Measurements from ENCODE around the gene RAD51C.
A peak's percentile ranks its signal among the peaks of the same experiment; 100 is the strongest.
"Not testable (repeated sequence)": the region's sequence is repeated elsewhere in the genome, so short reads cannot be mapped to it uniquely, and the experiment has no call there.

RAD51C gene

DNA sequence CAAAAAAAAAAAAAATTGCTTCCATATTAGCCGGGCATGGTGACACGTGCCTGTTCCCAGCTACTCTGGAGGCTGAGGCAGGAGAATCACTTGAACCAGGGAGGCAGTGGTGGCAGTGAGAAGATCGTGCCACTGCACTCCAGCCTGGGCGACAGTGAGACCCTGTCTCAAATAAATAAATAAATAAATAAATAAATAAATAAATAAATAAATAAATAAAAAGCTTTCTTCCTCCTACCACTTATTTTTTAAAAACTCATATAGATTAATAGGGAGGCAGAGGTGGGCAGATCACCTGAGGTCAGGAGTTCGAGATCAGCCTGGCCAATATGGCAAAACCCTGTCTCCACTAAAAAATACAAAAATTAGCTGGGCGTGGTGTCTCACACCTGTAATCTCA, 7.9 kb upstream of the RAD51C start:
- not testable (repeated sequence) for DNase-seq

DNA sequence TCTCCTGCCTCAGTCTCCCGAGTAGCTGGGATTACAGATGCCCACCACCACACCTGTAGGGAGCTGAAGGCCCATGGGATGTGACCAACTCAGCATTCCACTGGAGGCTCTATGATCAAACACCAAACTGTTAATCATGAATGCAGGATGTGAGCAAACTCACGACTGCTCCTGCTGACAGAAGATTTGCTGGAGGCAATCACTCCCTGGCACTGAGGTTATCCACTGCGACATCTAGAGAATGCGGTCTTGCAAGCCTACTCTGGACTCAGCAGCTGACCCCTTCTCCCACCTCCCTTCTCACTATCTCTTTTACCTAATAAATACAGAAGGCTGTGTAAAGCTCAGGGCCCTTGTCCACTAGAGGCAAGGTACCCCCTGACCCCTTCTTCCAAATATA, 5.4 kb upstream of the RAD51C start:
- no peak for DNase-seq

DNA sequence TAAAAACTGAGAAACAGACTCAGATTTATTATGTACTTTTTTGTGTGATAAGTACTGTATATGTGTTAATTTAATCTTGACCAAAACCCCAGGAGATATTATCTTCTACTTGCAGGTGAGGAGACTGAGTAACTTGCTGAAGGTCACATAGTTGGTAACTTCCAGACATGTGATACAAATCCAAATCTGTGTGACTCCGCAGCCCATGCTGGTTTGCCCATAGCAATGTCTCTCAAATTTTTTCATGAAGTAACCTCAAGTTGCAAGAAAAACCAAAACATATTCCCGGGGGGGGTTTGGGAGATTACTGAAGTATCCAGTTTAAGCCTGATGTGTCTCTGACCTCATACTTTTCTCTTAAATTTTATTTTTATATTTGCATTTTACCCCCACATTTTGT, 3.9 kb upstream of the RAD51C start:
- DNase-seq, result no peak

DNA sequence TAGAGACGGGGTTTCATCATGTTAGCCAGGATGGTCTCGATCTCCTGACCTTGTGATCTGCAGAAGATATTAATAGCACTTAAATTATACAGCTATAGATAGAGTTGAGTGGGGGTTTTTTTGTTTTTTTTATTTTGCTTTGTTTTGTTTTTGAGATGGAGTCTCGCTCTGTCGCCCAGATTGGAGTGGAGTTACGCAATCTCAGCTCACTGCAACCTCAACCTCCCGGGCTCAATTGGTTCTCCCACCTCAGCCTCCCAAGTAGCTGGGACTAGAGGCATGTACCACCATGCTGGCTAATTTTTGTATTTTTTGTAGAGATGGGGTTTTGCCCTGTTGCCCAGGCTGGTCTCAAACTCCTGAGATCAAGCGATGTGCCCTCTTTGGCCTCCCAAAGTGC, 2.4 kb upstream of the RAD51C start:
- DNase-seq, result not testable (repeated sequence)

DNA sequence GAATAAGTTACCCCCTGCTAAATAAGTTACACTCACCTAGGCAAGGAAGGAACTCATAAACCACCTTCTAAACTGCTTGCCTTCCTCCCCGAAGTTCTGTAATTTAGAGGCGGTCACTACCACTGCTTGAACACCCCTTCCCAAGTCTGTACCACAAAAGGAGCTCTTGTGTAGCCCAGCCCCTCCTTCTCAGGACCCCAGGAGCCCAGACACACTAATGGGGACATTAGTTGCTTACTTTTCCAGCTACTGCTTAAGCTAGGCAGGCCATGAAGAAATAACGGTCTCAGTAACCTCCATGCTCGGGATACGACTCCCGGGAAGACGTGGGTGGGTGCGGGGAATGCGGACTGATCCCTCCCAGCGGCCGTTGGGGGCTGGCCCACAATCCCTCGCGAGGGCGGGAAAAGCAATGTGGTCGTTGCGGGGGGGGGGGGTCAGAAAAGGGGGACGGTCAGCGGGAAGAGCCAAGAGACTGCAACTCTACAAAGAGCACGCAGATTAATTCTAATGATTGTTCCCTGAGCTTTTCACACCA, 632 bp upstream of the RAD51C start, which contains the start of gene TEX14:
TEX14 (minus strand) TSS at position 345 of the 538 bp plus-strand sequence. CDS start 40,044 bp downstream, outside the sequence.
- no peak for DNase-seq

DNA sequence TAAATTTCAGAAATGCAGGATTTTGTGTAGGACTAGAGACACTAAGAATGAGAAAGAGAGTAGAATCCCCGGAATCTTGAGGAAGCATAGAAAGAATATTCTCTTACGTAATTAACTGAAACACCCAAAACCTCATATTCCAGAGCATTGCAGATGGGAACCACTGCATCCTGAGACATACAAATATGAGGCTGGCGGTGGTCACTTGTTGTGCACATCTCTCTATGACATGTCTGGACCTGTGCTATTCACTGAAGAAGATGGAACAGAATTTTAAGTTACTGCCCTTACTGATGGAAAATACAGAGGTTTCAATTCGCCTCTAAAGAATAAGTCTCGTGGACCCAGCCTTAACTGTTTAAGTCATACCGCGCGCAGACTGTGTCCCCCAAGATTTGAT, 806 bp downstream of the RAD51C start:
- no peak for DNase-seq

DNA sequence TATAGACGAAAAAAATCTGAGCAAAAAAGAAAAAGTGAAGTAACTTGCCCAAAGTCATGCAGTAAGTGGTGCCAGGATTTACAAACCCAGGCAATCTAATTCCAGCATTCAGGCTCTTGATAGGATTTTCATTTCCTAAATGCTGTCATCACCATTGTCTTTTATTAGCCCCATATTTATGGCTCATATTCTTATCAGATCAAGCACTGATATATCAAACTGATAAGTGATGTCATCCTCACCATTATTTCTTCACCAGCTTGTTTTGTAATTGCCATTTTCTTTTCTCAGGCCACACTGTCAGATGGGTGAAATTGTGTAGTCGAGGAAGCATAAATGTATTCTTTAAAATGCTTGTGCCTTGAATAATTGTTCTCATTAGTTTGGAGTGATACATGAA, 1.3 kb downstream of the RAD51C start:
- no peak for DNase-seq

DNA sequence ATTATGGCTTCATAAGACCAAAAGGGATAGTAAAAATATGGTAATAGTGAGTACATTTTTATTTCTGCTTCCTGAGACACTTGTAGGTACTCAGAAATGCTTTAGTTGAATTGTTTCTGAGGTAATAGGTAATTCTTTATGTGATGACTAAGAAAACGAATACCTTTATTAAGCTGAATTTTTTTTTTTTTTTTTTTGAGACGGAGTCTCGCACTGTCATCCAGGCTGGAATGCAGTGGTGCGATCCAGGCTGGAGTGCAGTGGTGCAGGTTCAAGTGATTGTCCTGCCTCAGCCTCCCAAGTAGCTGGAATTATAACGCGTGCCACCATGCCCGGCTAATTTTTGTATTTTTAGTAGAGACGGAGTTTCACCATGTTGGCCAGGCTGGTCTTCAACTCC, 1.9 kb downstream of the RAD51C start:
- DNase-seq, result no peak

DNA sequence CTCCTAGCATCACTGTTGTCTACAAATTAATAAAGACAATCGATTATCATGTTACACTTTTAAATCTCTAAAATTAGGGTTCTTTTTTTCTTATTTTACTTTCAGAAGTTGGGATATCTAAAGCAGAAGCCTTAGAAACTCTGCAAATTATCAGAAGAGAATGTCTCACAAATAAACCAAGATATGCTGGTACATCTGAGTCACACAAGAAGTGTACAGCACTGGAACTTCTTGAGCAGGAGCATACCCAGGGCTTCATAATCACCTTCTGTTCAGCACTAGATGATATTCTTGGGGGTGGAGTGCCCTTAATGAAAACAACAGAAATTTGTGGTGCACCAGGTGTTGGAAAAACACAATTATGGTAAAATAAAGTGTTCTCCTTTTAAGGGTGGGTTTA, 2.4 kb downstream of the RAD51C start:
- peak in 1 of 6 experiments; percentile 17 for DNase-seq

DNA sequence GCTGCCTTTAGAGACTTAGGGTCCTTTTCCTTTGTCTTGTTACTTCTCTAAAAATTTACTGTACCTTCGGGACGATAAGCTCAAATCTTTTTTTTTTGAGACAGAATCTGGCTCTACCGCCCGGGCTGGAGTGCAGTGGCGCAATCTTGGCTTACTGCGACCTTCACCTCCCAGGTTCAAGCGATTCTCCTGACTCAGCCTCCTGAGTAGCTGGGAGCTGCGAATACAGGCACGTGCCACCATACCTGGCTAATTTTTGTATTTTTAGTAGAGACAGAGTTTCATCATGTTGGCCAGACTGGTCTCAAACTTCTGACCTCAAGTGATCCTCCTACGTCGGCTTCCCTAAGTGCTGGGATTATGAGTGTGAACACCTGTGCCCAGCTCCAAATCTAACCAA, 7.4 kb downstream of the RAD51C start:
- DNase-seq, result no peak

DNA sequence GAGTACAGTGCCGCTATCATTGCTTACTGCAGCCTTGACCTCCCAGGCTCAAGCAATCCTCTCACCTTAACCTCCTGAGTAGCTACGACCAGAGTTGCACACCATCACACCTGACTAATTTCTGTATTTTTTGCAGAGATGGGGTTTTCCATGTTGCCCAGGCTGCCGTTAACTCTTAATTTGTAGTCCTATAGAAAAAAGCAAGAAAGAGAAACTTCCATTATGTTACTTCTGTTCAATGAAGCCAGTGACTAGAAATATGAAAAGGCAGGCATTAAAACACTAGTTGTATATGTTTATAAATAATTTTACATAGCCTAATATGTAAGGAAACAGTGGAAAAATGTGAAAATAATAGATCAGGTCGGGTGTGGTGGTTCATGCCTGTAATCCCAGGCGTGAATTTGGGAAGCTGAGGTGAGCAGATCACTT, 9.7 kb downstream of the RAD51C start:
- no peak for DNase-seq

DNA sequence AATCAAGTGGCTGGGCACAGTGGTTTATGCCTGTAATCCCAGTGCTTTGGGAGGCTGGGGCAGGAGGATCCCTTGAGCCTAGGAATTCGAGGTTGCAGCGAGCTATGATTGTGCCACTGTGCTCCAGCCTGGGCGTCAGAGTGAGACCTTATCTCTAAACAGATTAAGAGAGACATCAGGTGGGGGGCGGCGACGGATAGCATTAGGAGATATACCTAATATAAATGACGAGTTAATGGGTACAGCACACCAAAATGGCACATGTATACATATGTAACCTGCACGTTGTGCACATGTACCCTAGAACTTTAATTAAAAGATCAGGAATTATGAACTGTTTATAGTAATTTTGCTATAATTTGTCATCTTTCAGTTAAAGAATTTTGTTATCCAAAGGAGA, 10.3 kb downstream of the RAD51C start:
- no peak for DNase-seq

DNA sequence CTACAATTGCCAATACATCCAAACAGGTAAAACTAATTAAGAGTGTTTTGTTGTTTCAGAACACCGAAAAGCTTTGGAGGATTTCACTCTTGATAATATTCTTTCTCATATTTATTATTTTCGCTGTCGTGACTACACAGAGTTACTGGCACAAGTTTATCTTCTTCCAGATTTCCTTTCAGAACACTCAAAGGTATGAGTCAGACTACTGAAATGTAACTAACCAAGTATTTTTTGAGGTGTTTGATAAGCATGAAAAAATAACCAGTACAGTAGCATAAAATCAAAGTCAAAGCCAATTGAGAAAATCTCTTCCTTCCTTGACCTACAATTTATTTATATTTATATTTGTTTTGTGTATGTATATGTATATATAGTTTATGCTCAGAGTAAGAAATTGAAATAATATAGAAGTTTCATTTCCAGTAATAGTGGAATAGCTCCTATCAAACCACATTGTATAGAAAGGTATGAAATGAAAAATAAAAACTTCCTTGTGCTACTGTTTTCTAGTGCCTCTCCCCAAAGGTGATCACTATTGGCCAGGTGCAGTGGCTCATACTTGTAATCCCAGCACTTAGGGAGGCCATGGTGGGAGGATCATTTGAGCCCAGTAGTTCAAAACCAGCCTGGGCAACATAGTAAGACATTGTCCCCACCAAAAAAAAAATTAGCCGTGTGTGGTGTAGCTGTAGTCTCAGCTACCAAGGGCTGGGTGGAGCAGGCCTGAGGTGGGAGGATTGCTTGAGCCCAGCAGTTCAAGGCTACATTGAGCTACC, 10.9 kb downstream of the RAD51C start:
- no peak for DNase-seq

DNA sequence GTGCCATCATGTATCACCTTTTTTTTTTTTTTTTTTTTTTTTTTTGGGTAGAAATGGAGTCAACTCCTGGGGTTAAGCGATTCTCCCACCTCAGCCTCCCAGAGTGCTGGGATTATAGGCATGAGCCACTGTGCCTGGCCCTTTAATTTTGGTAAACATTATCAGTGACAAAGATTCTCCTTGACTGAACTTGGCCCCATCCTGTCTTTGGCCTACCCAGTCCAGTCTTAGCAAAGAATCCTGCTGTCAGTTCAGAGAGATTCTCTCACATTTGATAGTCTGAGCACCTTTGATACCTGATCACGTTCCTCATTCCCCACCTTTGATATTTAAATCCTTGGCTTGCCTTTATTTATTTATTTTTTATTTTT, 11.5 kb downstream of the RAD51C start:
- DNase-seq, result no peak

DNA sequence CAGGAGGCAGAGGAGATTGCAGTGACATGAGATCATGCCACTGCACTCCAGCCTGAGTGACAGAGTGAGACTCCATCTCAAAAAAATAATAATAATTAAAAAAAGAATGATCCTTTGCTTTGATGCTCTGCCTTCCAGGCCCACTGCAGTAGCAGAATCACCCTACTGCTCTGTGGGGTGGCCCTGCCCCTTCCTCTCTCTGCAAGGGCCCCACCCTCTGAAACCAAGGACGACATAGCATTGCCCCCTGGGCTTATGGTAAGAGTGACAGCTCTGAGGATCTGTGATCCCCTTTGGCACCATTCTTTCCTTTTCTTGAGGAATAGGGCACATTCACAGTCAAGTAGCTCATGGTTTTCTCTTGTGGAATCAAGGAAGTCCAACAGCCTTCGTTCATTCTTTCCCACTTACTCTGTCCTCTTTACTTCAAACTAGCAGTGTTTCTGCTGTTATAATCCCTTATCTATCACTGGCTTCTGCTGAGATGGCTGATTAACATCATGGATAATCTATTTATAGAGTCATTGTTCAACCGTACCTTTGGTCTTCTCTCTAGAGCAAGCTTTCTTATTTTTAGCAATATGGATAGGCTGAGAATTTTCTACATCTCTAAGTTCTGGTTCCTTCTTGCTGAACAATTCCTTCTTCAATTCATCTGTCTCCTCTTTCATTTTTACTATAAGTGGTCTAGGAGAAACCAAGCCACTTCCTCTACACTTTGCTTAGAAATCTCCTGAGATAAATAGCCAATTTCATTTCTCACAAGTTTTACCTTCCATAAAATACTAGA, 14.1 kb downstream of the RAD51C start:
- no peak for DNase-seq

DNA sequence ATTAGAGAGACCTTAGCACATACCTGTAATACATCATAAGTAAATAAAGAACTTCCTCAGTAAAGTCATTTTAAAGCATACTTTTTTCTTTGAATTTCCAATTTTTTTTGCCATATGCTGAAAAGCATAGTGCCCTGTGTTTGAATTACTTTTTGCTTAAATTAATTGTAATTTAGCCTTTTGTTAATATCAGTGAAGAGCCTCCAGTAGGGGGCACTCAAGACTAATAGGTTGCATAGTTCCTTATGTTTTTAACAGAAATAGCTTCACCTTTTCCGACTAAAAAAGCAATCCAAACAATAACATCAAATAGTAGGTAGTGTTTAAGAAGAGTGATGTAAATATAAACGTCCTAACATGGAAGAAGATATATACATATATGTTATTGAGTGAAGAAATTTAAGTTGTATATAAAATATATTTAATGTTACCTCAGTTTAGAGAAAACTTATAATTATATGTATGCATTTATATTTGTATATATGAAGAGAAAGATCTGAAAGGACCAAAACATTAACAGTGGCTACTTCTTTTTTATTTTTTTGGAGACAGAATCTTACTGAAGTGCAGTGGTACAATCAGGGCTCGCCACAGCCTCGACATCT, 18.6 kb downstream of the RAD51C start:
- DNase-seq, result peak in 4 of 6 experiments; percentile 5 to 39 (median 24)

DNA sequence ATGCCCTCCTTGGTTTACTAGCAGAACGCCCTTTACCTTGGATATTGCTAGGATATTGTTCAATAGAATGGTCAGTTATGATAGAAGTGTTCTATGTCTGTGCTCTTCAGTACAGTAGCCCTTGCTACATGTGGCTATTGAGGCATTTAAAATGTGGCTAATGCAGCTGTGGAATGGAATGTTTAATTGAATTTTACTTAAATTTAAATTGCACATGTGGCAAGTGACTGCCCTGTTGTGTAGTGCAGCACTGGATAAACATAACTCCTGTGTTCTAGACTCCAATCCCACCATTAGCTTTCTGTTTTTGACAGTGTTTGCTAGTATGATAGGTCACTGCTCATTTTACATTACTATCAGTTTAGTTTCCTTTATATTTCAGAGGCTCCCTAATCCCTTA, 29.9 kb downstream of the RAD51C start:
- no peak for DNase-seq

DNA sequence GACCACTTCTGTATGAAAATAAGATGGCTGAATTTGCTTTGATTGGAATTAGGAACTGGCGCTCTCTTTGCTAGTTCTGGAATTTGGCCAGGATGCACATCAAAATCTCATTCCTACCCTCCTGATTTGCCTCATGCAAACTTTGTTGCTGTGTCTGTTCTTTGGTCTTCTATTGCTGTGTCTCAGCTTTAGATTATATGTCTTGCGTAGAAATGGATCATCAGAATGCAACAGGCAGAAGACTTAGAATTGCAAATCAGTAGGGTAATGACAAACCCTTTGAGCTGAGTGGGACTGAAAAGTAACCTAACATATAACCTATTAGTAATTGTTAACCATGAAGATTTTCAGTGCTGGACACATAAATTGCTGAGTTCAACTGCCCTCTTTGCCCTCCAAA, 30.3 kb downstream of the RAD51C start:
- no peak for DNase-seq

DNA sequence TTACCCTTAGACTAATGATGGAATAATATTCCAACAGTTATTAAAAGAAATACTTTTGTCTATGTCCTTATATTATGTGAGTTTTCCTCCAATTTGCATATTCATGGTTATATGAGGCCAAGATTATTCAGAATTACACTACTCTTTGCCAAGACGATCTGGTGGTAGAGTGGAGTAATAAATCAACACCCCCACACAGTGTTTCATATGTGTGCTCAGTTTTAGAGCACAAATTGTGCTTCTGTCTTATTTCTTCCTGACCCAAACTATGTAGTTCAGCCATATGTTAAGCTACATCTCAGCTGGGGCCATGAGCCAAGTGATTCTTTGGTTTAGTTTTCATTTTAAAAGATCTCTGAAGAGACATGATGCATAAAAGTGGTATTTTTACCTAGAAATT, 36.4 kb downstream of the RAD51C start:
- no peak for DNase-seq

DNA sequence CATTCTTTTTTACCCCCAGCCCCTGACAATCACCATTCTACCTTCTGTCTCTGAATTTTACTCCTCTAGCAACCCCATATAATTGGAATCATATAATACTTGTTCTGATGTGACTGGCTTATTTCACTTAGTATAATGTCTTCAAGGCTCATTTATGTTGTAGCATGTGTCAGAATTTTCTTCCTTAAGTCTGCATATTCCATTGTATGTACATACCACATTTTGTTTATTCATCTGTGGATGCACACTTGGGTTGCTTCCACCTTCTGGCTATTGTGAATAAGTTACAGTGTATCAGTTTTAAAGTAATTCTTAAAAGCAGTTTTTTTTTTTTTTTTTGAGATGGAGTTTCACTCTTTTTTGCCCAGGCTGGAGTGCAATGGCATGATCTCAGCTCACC, 38.5 kb downstream of the RAD51C start:
- no peak for DNase-seq

DNA sequence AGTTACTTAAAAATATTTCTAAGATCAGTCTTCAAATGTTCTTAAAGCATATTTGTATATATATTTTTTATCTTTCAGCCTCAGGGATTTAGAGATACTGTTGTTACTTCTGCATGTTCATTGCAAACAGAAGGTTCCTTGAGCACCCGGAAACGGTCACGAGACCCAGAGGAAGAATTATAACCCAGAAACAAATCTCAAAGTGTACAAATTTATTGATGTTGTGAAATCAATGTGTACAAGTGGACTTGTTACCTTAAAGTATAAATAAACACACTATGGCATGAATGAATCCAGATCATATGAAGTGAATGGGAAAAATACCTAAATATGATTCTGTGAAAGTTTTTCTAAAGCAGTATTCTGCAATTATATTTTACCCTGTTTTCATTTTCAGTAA, 41.6 kb downstream of the RAD51C start:
- no peak for DNase-seq

DNA sequence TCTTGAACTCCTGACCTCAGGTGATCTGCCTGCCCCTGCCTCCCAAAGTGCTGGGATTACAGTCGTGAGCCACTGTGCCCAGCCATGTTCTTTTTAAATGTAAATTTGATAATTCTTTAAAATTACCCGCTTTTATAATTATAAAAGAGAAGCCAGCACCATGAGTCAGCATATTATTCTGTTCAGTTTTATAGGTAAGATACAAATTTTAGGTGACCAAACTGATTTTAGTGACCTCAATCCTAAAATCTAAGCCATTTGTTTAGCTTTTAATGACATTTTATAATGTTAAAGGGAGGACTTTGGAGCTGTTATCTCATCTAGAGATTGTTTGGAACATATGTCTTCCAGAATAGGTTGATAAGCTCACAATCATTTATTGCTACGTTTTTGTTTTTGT, 42.4 kb downstream of the RAD51C start:
- DNase-seq, result no peak

DNA sequence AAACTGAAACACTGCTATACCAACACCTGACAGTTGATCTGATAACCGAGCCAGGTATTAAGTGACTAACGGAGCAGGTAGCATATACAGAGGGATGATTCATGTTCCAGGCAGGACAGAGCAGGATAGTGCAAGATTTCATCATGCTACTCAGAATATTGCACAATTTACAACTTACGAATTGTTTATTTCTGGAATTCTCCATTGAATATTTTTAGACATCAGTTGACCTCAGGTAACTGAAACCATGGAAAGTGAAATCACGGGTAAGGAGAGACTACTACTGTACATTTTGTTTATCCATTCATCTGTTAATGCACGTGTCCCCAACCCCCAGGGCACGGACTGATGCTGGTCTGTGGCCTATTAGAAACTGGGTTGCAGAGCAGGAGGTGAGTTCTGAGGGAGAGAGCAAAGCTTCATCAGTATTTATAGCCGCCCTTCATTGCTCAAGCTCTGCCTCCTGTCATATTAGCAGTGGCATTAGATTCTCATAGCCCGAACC, 48.8 kb downstream of the RAD51C start:
- DNase-seq, result no peak

Data from stimulated activated naive CD4-positive, alpha-beta T cell (primary cell).